A204.1 (cell line): ENCODE results near the gene AKAP6.

Experiments
- FAIRE-seq: peaks from 2 replicates; lab custom pipeline; 2012; peaks lifted over from hg19 to GRCh38; lab: Jason Lieb, UNC

Gene AKAP6

GRCh38 chr14:32478050-32478449, 149.0 kb downstream of the AKAP6 start:
- no peak for FAIRE-seq

- no peak for FAIRE-seq
These were observed 151.2 kb downstream of the AKAP6 start for GRCh38 chr14:32480337-32480736.

- FAIRE-seq: no peak
These were observed 152.6 kb downstream of the AKAP6 start for GRCh38 chr14:32481707-32482106.

GRCh38 chr14:32491416-32492016, 162.4 kb downstream of the AKAP6 start:
- no peak for FAIRE-seq

GRCh38 chr14:32492457-32492856, 163.4 kb downstream of the AKAP6 start:
- no peak for FAIRE-seq

- peak; percentile 87 for FAIRE-seq
These were observed 165.7 kb downstream of the AKAP6 start for GRCh38 chr14:32494609-32495434.

GRCh38 chr14:32495435-32495734, 166.3 kb downstream of the AKAP6 start:
- no peak for FAIRE-seq

- FAIRE-seq: peak; percentile 92
These were observed 168.2 kb downstream of the AKAP6 start for GRCh38 chr14:32497248-32497647.

- no peak for FAIRE-seq
These were observed 178.2 kb downstream of the AKAP6 start for GRCh38 chr14:32507029-32507984.

- peak; percentile 99 for FAIRE-seq
These were observed 179.2 kb downstream of the AKAP6 start for GRCh38 chr14:32508281-32508680.

- peak; percentile 98 for FAIRE-seq
These were observed 180.6 kb downstream of the AKAP6 start for GRCh38 chr14:32509632-32510187.

GRCh38 chr14:32510815-32511214, 181.7 kb downstream of the AKAP6 start:
- FAIRE-seq: no peak

GRCh38 chr14:32512348-32512747, 183.2 kb downstream of the AKAP6 start:
- FAIRE-seq: no peak

GRCh38 chr14:32512813-32513212, 183.7 kb downstream of the AKAP6 start:
- no peak for FAIRE-seq

GRCh38 chr14:32513571-32514009, 184.5 kb downstream of the AKAP6 start:
- FAIRE-seq: peak; percentile 99

- FAIRE-seq: no peak
These were observed 185.1 kb downstream of the AKAP6 start for GRCh38 chr14:32514236-32514635.

- no peak for FAIRE-seq
These were observed 185.6 kb downstream of the AKAP6 start for GRCh38 chr14:32514681-32515080.

GRCh38 chr14:32524609-32525375, 195.7 kb downstream of the AKAP6 start:
- FAIRE-seq: no peak

GRCh38 chr14:32525591-32525990, 196.5 kb downstream of the AKAP6 start:
- no peak for FAIRE-seq

- FAIRE-seq: no peak
These were observed 201.7 kb downstream of the AKAP6 start for GRCh38 chr14:32530800-32531199.

GRCh38 chr14:32531942-32532515, 202.9 kb downstream of the AKAP6 start:
- FAIRE-seq: no peak
